ENCODE data around the gene ZNG1C.
"Not testable (repeated sequence)": the region's sequence is repeated elsewhere in the genome, so short reads cannot be mapped to it uniquely, and the experiment has no call there.

The ZNG1C gene
- 1.9 to 4.8 (median 2.9) reads per million in 4 donors for total RNA-seq

DNA sequence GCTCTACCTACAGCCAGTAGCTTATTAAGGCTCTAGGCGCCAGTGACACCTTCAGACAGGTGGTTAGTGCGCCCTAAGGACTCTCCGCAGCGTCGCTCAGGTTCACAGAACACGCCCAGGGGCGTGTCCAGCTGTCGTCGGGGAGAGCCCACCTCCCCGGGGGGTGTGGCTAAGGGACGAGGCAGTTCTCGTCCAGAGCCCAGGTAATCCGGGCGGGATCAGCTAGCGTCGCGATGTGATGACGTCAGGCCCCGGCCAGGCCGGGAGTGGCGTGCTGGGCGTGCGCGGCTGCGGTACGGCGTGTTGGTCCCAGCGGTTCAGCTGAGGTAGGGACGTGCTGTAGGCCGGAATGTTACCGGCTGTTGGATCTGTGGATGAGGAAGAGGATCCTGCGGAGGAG is at the start of gene ZNG1C:
TSS of gene ZNG1C (plus strand) at position 301 of the 400 bp plus-strand sequence. CDS start at position 350, 49 bp downstream.
- not testable (repeated sequence) for DNase-seq

DNA sequence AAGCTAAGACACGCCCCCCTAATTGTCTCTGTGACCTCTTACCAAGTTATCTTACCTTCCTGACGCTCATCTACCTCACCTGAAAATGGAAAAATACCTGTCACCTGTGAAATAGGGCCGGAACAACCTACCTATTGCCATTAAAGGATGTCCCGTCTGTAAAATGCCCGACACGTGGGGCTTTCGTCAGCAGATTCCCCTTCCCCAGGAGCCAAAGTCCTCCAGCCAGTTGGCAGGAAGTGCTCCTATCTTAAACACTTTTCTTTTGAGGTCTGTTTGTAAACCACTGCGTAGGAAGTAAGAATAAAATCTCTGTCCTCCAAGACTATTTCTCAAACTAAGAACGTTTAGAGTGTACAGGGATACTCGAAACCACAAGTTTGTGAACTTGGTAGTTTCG is 654 bp downstream of the ZNG1C start:
- DNase-seq = not testable (repeated sequence)

DNA sequence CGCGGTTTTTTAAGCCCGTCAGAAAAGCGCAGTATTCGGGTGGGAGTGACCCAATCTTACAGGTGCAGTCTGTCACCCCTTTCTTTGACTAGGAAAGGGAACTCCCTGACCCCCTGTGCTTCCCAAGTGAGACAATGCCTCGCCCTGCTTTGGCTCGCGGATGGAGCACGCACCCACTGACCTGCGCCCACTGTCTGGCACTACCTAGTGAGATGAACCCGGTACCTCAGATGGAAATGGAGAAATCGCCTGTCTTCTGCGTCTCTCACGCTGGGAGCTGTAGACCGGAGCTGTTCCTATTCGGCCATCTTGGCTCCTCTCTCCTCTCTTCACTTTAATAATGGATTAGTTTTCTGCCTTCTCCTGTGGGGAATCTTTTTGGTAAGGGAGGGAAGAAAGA is 39.3 kb downstream of the ZNG1C start:
- not testable (repeated sequence) for DNase-seq

DNA sequence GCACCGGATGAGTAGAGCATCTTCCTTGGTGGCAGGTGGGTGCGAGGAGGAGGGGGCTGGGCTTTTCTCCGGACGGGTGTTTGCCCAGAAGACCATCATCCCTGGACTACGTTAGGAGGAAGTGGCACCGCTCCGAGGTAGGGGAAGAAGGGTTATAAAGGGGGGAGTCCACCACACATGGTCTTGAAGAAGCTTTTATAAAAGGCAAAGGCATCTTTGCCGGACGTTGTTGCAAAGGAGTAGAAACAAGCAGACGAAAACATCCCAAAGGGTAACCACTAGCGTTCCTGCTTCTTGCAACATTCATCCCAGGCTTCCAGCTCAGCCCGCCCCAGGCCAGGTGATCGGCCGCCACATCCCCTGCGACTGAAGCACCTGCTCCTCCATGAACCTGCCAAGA is 60.8 kb downstream of the ZNG1C start, which contains the start of gene FOXD4L3:
TSS of gene FOXD4L3 (plus strand) at position 301 of the 400 bp plus-strand sequence. CDS start at position 386, 85 bp downstream.
- not testable (repeated sequence) for DNase-seq

DNA sequence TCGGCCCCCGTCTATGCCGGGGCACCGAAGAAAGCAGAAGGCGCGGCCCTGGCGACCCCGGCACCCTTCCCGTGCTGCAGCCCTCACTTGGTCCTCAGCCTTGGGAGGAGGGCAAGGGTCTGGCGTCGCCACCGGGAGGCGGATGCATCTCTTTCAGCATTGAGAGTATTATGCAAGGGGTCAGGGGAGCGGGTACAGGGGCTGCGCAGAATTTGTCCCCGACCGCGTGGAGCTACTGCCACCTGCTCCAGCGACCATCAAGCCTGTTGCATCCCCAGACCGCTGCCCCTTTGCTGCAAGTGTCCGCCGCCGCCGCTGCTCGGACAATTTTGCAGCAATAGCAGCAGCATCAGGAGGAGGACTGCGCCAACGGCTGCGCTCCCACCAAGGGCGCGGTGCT is 62.0 kb downstream of the ZNG1C start:
- not testable (repeated sequence) for DNase-seq

DNA sequence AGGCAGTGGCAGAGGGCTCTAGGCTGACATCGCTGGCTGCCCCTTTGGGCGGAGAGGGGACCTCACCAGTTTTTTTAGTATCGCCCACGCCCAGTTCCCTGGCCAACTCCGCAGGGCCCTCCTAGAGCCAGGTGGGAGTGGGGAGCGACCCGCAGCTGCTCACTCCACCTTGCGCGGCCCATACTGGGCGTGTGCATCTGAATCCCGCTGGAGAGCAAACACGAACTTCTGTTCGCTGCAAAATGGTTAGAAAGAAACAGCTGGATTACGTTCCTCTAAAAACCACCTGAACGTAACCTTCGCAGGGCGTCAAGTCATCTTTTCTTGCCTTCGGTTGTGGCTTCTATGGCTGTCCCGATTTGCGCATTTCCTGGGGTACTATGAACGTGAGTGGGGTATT is 62.4 kb downstream of the ZNG1C start:
- DNase-seq = not testable (repeated sequence)

DNA sequence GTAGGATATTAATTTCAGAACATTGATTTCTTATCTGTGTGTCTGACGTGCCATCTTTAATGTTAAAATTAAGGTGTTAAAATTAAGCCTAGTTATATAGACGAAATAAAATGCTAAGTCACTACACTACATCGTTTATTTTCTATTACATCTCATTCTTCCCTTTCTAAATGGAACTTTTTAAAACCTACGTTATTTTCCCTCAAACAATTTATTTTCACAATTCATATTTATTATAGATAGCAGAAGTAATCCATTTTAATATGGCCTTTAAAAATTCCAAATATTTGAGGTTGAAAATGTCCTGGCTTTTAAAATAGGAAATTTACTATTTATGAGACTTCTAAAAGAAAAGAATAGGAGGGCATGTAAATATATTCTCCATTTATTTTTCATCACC is 63.0 kb downstream of the ZNG1C start:
- DNase-seq = not testable (repeated sequence)

DNA sequence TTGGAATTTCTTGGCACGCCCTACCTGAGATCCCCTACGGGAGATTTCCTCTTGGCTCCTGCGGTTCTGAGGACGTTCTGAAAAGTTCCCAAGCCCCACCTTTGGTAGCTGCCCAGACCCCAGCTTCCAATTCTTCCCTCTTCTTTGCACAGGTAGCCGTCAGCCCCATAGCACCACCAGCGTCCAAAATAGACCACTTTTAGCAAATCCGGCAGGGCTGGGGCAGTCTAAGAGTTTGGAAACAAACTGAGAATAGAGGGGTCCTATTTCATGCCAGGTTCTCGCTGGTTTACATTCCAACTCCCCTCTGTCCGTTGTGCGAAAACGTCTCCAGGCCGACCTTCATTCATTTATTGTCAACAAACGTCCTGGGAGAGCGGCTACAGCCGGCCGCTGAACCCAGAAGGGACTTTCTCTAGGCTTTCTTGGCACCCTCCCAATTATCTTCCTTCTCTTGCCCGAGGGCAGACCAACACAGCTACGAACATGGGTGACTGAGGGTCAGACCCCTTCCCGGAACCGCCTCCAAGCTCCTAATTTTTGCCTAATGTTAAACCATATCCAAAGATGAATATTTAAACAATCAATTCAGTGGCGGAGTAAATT is 64.0 kb downstream of the ZNG1C start:
- not testable (repeated sequence) for DNase-seq

DNA sequence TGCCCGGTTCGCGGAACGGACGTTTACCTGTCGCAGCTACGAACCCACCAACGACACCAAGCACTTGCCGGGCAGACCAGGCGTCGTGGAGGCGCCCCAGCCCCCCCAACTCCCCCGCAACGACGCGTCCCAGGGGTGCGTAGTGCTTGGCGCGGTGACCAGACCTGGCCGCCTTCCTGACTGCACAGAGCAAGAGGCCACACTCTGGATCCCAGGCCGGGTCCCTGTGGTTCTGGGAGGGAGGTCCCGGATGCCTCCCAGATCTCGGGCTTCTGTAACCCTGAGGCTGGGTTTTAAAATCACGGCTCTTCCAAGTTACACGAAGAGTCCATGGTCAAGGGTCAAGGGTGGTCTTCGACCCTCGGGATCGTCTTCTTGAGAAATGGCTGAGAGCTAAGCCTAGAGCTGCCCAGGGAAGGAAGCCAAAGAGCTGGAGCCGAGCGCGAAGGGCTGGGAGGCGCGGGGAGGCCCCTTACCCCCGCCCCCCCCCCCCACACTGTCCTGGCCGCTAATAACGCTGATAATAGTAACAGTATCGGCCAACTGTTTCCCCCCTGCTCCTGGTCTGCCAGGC is 64.7 kb downstream of the ZNG1C start:
- not testable (repeated sequence) for DNase-seq

DNA sequence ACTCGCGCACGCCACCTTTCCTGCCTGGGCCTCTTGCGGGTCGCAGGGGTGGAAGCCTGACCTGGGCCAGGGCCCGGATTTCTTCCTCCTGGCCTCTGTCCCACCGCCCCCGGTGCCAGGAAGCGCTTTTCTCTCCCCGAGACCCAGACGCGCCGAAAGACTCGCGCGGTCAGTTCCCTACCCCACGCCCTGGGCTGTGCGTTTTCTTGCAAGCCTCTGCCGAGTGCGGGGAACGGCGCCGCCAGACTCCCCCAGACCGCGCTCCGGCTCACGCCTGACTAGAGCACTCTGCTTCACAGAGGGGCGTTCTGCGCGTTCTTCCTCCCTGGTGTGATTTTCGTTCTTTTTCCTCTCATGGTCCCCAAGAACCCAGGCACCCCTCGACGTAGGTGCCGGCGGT is 65.3 kb downstream of the ZNG1C start:
- not testable (repeated sequence) for DNase-seq

DNA sequence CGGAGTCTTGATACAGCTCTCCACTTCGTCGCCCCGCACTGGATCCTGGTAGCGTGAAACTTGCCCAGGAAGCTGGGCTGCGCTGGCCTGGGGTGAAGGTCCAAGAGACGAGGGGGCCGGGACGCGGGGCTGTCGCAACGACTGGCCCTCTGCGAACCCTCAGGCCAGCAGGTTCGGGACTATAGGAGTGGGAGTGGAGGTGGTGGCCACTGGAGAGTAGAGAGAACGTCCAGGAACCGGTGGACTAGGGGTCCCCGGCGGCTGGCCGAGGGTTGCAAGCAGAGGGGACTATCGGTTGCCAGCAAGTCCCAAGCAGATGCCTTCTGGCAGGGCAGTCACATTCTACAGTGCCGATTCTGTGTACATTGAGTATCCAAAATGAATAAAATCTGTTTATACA is 65.9 kb downstream of the ZNG1C start:
- DNase-seq = not testable (repeated sequence)

DNA sequence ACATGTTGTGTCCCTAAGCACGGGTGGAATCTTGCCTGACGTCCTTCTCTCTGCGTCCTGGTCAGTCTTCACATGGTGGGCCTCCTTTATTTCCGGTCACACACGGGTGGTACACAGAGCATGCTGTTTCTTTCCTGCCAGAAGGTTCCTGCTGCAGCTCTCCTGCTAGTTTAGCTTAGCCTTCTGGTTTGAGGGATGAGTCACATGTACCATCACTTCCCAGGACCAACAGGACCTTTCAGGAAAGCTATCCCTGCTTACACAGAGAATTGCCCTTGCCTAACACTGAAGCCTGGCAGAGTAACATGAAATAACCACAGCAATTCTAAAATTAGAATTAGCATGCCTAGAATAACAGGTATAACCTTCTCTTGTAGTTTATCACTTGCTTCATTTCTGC is 69.4 kb downstream of the ZNG1C start:
- DNase-seq = not testable (repeated sequence)

DNA sequence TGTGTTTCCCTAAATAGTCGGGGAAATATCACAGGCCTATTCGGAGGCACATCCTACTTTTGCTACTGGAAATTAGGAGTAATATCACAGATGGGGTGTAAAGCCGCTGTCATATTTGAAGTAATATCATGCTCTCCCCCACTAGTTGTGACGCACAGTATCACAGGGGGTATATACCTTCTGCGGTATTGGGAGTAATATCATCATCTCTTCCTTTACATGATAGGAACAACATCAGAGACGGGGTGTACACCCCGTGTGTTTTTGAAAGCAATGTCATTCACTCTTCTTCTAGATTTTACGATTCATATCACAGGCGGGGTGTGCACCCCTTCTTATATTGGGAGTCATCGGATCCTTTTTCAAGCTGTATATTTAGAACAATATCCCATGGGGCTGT is 76.4 kb downstream of the ZNG1C start:
- not testable (repeated sequence) for DNase-seq

DNA sequence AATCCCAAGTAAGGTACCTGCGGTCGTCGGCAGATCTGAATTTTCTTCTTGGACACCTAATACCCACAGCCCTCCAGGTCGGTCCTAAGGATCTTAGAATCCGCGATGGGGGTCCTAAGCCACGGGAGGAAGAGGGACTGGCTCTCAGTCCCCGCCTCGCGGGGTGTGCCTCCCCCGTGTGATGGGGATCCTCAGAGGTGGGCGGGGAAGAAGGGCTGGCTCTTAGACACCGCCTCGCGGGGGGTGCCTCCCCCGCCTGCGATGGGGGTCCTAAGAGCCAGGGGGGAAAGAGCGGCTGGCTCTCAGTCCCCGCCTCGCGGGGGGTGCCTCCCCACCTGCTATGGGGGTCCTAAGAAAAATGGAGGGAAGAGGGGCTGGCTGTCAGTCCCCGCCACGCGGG is 82.0 kb downstream of the ZNG1C start:
- DNase-seq = not testable (repeated sequence)

DNA sequence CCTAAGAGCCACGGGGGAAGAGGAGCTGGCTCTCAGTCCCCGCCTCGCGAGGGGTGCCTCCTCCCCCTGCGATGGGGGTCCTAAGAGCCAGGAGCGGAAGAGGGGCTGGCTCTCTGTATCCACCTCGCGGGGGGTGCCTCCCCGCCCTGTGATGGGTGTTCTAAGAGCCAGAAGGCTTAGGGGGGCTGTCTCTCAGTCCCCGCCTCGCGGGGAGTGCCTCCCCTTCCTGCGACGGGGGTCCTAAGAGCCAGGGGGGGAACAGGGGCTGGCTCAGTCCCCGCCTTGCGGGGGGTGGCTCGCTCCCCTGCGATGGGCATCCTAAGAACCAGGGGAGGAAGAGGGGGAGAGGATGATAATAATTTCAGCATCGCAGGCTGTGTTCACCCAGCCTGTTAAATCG is 82.7 kb downstream of the ZNG1C start:
- DNase-seq = not testable (repeated sequence)

DNA sequence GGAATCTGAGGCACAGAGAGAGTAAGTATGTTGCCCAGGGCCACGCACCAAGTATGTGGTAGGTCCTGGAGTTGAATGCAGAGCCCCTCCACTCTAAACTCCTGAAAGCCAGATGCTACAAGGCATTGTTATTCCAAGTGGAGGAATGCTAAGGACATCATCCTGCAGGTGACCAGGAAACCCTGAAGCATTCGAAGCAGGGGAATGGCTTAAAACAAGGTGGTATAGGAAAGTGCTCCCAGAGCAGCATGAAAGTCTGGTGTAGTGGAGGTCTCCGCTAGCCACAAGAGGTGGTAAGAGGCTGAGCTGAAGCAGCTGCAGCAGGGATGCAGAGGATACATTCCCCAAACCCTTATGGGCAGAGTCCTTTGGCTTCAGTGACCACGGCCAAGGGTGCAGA is 87.3 kb downstream of the ZNG1C start:
- DNase-seq = not testable (repeated sequence)

DNA sequence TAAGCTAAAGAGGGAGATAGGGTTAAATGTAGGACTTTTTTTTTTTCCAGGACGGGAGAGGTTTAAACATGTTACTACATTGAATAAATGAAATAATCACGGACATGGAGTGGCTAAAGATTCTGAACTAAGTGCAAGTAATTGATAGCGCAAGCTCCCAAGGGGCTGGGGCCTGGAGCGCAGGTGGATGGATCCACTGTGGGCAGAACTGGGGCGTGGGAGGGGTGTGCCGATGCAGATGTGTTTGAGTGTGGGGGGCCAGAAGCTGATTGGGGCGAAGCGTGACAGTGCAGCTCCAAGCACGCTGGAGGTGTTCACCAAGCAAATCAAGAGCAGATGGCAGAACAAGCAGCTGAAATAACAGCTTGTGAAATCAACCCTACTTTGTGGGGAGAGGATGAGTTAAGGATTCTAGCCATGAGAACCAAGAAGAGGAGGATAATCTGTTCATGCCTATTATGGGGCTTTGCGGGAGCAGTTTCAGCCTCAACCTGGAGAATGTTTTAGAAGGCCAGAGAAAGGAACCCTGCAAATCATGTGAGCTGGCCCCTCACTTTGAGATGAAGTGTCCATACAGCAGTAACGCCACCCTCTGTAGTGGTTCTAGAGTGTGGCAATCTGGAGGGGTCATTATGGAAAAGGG is 88.9 kb downstream of the ZNG1C start:
- not testable (repeated sequence) for DNase-seq

DNA sequence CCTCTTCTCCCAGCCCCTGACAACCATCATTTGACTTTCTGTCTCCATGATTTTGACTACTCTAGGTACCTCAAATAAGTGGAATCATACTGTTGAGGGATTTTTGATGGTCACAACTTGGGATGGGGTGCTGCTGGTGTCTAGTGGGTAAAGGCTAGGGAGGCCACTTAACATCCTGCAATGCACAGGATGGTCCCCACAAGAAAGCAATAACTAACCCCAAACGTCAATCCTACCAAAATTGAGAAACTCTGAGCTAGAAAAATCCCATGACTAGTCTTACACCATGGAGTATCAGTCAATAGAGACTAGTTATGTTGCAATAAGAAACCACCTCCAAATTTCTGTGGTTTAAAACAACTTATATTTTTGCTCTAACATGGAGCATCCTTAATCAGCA is 90.3 kb downstream of the ZNG1C start:
- DNase-seq = not testable (repeated sequence)

DNA sequence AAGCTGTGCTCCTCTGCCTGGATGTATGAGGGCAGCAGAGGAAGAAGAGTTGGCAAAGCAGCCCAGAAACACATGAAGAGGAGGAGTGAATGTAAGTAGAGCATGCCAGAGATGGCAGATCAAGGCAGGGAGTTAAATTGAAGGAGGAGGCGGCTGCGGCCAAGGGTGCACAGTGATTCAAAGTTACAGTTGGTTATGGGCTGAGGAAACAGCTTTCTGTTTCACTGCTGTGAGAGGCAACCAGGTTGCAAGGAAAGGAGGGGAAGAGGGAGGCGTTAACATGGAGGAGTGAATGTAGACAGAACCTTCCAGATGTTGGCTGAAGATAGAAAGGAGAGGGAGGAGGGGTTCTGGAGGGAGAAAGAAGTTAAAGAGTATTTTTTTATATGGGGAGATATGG is 94.2 kb downstream of the ZNG1C start:
- DNase-seq = not testable (repeated sequence)

DNA sequence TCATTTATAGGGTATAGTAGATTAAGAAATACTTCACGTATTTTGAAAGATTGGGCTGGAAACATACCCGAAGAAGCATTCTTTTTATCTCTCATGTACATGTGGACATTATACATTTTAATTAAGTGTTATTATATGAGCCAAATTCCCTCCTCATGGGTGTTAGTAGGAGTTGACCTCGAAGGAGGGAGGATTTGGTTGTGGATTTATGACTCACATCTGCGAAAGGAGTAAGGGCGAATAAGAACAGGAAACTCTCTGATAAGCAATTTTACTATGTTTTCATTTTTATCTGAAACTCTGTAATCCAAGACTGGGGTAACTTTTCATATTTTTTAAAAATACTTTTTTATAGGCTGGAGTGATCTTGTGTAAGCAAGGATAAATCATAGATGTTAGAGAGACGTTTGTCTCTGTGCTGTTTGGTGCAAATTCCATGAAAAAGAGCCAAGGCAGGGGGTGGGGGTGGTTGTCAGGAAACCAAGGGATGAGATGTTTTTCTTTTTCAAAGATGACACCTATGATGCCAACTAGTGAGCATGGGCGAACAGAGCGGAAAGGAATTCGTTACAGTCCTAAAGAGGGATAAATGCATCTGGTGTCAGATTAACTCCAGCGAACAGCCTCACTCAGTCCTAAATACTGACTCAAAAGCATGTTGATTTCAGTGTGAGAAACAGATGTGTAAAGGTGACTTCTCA is 95.0 kb downstream of the ZNG1C start:
- not testable (repeated sequence) for DNase-seq

DNA sequence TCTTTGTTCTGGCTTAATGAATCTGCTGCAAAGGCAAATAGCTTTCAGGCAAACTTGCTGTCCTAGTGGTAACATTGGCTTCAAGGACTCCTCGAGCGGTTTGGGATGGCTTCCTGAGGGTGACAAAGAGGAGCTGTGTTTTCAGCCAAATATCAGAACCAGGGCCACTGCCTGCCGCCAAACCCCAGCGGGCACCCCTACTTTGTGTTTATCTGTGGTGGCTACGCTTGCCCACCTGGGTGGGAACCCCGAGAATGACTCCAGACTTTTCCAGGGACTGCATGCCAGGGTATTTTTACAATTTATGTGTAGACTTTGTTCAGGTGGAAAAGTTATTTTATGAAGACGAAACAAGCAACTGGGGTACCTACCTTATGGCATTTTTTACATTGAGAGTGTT is 96.2 kb downstream of the ZNG1C start:
- DNase-seq = not testable (repeated sequence)

DNA sequence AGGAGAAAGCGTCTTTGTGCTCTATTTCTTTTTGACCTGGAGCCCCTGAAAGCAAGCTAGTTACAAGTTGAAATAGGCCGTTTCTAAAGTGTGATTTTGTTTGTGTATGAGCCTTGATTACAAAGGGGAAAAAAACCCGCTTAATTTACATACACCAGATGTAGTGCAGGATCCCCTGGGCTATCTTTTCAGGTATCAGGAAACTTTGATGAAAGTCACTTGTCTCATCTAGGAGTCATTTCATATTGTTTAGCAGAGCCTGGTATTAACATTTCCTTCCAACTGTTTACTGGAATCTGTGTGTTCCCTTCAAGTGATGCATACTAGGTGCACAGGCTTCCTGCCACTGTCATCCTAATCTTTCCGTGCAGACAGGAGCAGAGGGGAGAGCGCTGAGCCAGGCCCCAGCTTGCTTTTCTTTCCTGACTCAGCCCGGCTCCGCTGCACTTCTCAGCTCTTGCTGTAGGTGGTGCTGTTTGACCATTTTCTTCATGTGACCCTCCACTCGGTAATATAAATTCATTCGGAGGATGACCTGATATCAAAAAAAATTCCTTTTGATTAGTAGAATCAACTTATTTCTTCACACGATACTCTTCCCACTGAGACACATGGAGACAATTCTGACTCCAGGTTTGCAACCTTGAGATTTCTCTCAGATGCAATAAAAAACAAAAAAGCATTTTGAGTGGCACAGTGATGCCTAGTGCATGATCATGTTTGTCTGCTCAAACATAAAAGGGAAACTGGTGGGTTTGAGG is 100.7 kb downstream of the ZNG1C start:
- DNase-seq = not testable (repeated sequence)

Data from T-helper 1 cell (primary cell).